Measurements from ENCODE around the gene GMPR2. TPM values are rescaled to one million over a fixed set of nuclear protein-coding genes. Genes with fewer than 3 reads are reported as not detected.
A peak's percentile ranks its signal among the peaks of the same experiment; 100 is the strongest.

Gene GMPR2
- total and polyA plus RNA-seq, 2 of the 13 experiments (the other 11 are each of a cell fraction or from before 2014, with no cell fraction given), result 210 to 273 TPM

DNA sequence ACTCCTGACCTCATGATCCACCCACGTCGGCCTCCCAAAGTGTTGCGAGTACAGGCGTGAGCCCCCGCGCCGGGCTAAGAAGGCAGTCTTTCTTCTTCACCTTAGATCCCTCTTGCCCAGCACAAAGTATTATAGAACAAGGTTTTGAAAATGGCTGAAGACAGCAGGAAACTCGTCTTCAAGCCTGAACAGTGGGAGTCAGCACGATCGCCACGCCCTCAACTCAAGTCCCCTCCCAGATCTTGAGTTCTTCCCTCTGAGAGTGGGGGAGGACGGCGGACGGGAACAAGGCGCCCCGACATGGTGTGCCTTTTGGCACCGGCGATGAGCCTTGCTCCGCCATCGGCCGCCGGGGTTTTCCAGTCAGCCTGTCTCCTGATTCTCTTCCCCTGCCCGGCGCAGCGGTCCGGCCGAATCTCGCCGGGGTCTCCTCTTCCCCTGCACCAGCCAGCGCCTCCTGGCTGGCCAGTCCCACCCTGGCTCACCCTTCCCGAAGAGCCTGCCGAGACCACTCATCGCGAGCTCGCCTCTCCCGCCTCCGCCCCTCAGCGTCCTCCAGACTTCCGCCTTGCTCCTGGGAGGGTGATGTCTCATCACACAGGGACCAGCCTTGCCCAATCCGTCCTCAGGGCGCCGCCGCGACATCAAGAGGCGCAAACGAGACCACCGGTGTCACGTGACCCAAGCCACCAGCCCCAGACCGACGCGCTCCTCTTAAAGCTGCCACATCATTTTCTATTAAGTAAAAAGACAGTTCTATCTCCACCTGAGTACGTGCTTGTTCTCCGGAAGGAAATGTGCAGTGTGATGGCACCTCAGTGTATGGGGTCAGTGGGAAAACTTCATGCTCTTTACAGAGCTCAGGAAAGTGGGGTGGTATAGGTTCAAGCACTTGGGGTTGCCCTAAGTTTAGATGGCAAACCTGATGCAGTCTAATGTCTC is 19.5 kb upstream of the GMPR2 start, which contains the start of gene CHMP4A:
Gene CHMP4A (minus strand): TSS at position 565 of the 942 bp plus-strand sequence. CDS start 49 bp downstream, at position 516.
- BruUV-seq (replicated peaks), result no TSS peak
- Histone ChIP-seq H3K9ac (ENCODE audit: insufficient read depth, low read depth, low read length) (peak within 1 kb of the TSS; percentile 94), H3K27me3 (ENCODE audit: control insufficient read depth in 1 of 2, insufficient read depth in 2 of 2, low read length in 2 of 2) (no peaks in the 10 kb centered on the region; a peak in 1 of 5 replicates), H3K36me3 (replicated peaks in 1 of 2; ENCODE audit: control insufficient read depth in 1 of 2, insufficient read depth in 2 of 2, low read length in 2 of 2) (peaks cover 22 to 36% of the 10 kb centered on the region in 2 experiments), H3K4me3 (replicated peaks in 1 of 3; ENCODE audit: insufficient read depth in 1 of 3, low read depth in 2 of 3, low read length in 3 of 3) (peak within 1 kb of the TSS; percentile 71 to 98 (median 87)), H3K4me1 (ENCODE audit: insufficient read depth, low read length) (peaks cover 39% of the 10 kb centered on the region), H3K79me2 (ENCODE audit: insufficient read depth, low read length) (peaks cover 2% of the 10 kb centered on the region), H3K4me2 (ENCODE audit: low read depth, low read length) (peak within 1 kb of the TSS; percentile 93), H2AFZ (ENCODE audit: low read length) (peak within 1 kb of the TSS; percentile 12), H3K27ac (ENCODE audit: extremely low read length, insufficient read depth, low read length) (peak within 1 kb of the TSS; percentile 85), H4K20me1 (ENCODE audit: insufficient read depth, low read length) (no peaks in the 10 kb centered on the region), H3K9me3 (ENCODE audit: low read length) (no peaks in the 10 kb centered on the region)
- ChIA-PET POLR2A (interaction anchor here (0.5 to 8.1 kb wide), 50 partner anchors 9 to 1235 kb away, joined by 3 to 230 read pairs (median 8); partner anchors contain the start of genes CBLN3, CIDEB, DCAF11 and DHRS1), CTCF (ENCODE audit: low intra/inter-chr PET ratio, low total read pairs) (interaction anchor here (1.3 to 2.1 kb wide), 2 partner anchors 84 to 86 kb away, joined by 4 to 9 read pairs; partner anchors contain the start of genes DHRS1 and NOP9)
- FAIRE-seq, result peak; percentile 91
- WGBS (ENCODE audit: low lambda C conversion rate), result under 1% methylated on average over 53 of the region's 53 CpGs
- intact Hi-C loops (cut with micrococcal nuclease; ENCODE audit: unreplicated experiment), result loop anchor here (1.0 kb wide), 3 partner anchors 17 to 72 kb away; partner anchors contain the start of genes EMC9 and IRF9
- peak; percentile 91 for ATAC-seq
- peak; percentile 100 for DNase-seq (ENCODE audit: low spot score)
- in situ Hi-C loops (cut with HindIII; ENCODE audit: extremely low pct_ligation_motif_present, low pct_unique_long_range_greater_than_20kb), result no loop called here
- TF ChIP-seq ZNF337 (CRISPR knock-in tag; IDR thresholded peaks at IDR 0.05; ENCODE audit: borderline replicate concordance, low read depth) (peak; percentile 94; the same call in 1 of the 2 replicates), ZNF839 (CRISPR knock-in tag; IDR thresholded peaks at IDR 0.05; ENCODE audit: borderline replicate concordance) (peak; percentile 99), FOXA3 (CRISPR knock-in tag; IDR thresholded peaks at IDR 0.05) (peak; percentile 85), ZNF274 (CRISPR knock-in tag; IDR thresholded peaks at IDR 0.05) (peak; percentile 99), ZNF746 (CRISPR knock-in tag; IDR thresholded peaks at IDR 0.05) (no peak; the same call in 1 of the 2 replicates), ZSCAN20 (CRISPR knock-in tag; IDR thresholded peaks at IDR 0.05; ENCODE audit: borderline replicate concordance) (peak; percentile 92; the same call in 1 of the 2 replicates), PRPF4 (IDR thresholded peaks at IDR 0.05; ENCODE audit: low read depth, low read length, poor library complexity, severe bottlenecking) (no peak), ZNF10 (CRISPR knock-in tag; IDR thresholded peaks at IDR 0.05; ENCODE audit: borderline replicate concordance, low read depth) (peak; percentile 69; the same call in 1 of the 2 replicates), NFIC (IDR thresholded peaks at IDR 0.05; ENCODE audit: low read length) (no peak), NPAS2 (CRISPR knock-in tag; IDR thresholded peaks at IDR 0.05; ENCODE audit: borderline replicate concordance) (no peak), ZNF138 (CRISPR knock-in tag; IDR thresholded peaks at IDR 0.05; ENCODE audit: low read depth) (peak; percentile 80), GZF1 (CRISPR knock-in tag; IDR thresholded peaks at IDR 0.05) (peak; percentile 67), KLF11 (CRISPR knock-in tag; IDR thresholded peaks at IDR 0.05) (0 out of 2 replicates have a peak, but pooled peaks have one; percentile 72), ZNF20 (CRISPR knock-in tag; IDR thresholded peaks at IDR 0.05) (peak; percentile 3; the same call in 1 of the 2 replicates)
- TF ChIP-seq, protein P1, sequence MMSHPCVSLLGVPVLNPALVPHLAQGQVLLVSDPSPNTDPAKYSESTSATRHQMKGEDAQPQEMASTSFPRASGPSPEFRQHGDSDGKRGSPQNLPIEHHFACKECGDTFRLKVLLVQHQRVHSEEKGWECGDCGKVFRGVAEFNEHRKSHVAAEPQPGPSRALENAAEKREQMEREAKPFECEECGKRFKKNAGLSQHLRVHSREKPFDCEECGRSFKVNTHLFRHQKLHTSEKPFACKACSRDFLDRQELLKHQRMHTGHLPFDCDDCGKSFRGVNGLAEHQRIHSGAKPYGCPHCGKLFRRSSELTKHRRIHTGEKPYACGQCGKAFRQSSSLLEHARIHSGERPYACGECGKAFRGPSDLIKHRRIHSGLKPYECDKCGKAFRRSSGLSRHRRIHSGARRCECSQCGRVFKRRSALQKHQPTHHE (CRISPR knock-in tag; IDR thresholded peaks at IDR 0.05; ENCODE audit: borderline replicate concordance), result peak; percentile 95
- TF ChIP-seq, protein P2, sequence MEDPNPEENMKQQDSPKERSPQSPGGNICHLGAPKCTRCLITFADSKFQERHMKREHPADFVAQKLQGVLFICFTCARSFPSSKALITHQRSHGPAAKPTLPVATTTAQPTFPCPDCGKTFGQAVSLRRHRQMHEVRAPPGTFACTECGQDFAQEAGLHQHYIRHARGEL (CRISPR knock-in tag; IDR thresholded peaks at IDR 0.05), result peak; percentile 25
- TF ChIP-seq, protein P3, sequence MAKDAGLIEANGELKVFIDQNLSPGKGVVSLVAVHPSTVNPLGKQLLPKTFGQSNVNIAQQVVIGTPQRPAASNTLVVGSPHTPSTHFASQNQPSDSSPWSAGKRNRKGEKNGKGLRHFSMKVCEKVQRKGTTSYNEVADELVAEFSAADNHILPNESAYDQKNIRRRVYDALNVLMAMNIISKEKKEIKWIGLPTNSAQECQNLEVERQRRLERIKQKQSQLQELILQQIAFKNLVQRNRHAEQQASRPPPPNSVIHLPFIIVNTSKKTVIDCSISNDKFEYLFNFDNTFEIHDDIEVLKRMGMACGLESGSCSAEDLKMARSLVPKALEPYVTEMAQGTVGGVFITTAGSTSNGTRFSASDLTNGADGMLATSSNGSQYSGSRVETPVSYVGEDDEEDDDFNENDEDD (CRISPR knock-in tag; IDR thresholded peaks at IDR 0.05; ENCODE audit: borderline replicate concordance), result peak; percentile 95
- TF ChIP-seq, protein P4, sequence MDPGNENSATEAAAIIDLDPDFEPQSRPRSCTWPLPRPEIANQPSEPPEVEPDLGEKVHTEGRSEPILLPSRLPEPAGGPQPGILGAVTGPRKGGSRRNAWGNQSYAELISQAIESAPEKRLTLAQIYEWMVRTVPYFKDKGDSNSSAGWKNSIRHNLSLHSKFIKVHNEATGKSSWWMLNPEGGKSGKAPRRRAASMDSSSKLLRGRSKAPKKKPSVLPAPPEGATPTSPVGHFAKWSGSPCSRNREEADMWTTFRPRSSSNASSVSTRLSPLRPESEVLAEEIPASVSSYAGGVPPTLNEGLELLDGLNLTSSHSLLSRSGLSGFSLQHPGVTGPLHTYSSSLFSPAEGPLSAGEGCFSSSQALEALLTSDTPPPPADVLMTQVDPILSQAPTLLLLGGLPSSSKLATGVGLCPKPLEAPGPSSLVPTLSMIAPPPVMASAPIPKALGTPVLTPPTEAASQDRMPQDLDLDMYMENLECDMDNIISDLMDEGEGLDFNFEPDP (CRISPR knock-in tag; conservative IDR thresholded peaks at IDR 0.05), result no peak
